KMS-11 (cell line): ENCODE data around the gene MRPL37.

Experiments used
- H2AFZ ChIP-seq: fragments of 200-600 bp; sonication (generic); 2 replicates; pipeline ENCODE4 v1.6.1; 2016; ENCODE audit warnings: antibody characterized with exemption, mixed run types, low read depth
- H3K27ac ChIP-seq: fragments of 200-600 bp; sonication (generic); 2 replicates; pipeline ENCODE4 v1.6.1; 2016; ENCODE audit warnings: mild to moderate bottlenecking, mixed run types
- H3K27me3 ChIP-seq: fragments of 200-600 bp; sonication (generic); 2 replicates; pipeline ENCODE4 v1.6.1; 2017; ENCODE audit warnings: mild to moderate bottlenecking, low read depth, mixed run types, moderate library complexity; ENCODE audit not compliant: insufficient read depth
- H3K36me3 ChIP-seq: fragments of 200-600 bp; sonication (generic); 2 replicates; pipeline ENCODE4 v1.6.1; 2017; ENCODE audit warnings: mild to moderate bottlenecking, mixed run types; ENCODE audit not compliant: insufficient read depth
- H3K4me1 ChIP-seq: fragments of 200-600 bp; sonication (generic); 2 replicates; pipeline ENCODE4 v1.6.1; 2016; ENCODE audit warnings: mild to moderate bottlenecking, low read depth, mixed run types; ENCODE audit not compliant: poor library complexity, severe bottlenecking
- H3K4me2 ChIP-seq: fragments of 200-600 bp; sonication (generic); 2 replicates; pipeline ENCODE4 v1.7.0; 2016; ENCODE audit warnings: mild to moderate bottlenecking, mixed run types
- H3K4me3 ChIP-seq: fragments of 200-600 bp; sonication (generic); IDR thresholded peaks from 2 replicates; pipeline ENCODE4 v1.6.1; 2017; ENCODE audit warnings: low read depth, low read length, mixed read lengths; ENCODE audit not compliant: insufficient read depth
- H3K79me2 ChIP-seq: fragments of 200-600 bp; sonication (generic); 2 replicates; pipeline ENCODE4 v1.6.1; 2016; ENCODE audit warnings: low read depth, mixed run types; ENCODE audit not compliant: insufficient read depth
- H3K9ac ChIP-seq: fragments of 200-600 bp; sonication (generic); 2 replicates; pipeline ENCODE4 v1.6.1; 2016; ENCODE audit warnings: mild to moderate bottlenecking, mixed run types
- H4K20me1 ChIP-seq: fragments of 200-600 bp; sonication (generic); 2 replicates; pipeline ENCODE4 v1.6.1; 2016; ENCODE audit warnings: mild to moderate bottlenecking, mixed run types; ENCODE audit not compliant: insufficient read depth
- TF ChIP-seq, protein P1 (sequence below): fragments of 200-600 bp; sonication (generic); conservative IDR thresholded peaks from 2 replicates; pipeline ENCODE4 v1.6.1; 2017; ENCODE audit warnings: low read depth, mild to moderate bottlenecking, antibody characterized with exemption, low read length, moderate library complexity, mixed read lengths

MRPL37 gene

DNA sequence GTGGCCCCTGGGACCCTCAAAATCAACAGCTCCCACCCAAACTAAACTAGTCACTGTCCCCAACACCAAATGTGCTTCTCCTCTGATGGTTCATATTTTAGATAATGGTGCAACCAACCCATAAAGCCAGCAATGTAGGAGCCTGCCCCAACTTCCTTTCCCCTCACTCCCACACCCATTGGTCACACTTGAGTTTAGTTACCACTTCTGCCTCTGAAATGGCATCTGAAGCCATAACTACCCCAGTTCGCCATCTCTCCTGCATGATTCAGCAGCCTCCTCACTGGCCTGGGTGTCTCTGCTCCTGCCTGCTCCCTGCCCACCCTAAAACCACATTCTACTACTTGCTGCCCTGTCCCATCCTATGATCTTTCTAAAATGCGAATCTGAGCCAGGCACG, 43.8 kb upstream of the MRPL37 start:
- Histone ChIP-seq H3K4me3 (no peak overlapping the region), H3K36me3 (no peaks in the 10 kb centered on the region), H2AFZ (no peak overlapping the region), H3K27ac (no peak overlapping the region), H3K4me2 (no peak overlapping the region), H3K9ac (no peak overlapping the region), H3K27me3 (no peaks in the 10 kb centered on the region), H4K20me1 (no peaks in the 10 kb centered on the region), H3K79me2 (no peaks in the 10 kb centered on the region), H3K4me1 (no peaks in the 10 kb centered on the region)
- TF ChIP-seq, protein P1, sequence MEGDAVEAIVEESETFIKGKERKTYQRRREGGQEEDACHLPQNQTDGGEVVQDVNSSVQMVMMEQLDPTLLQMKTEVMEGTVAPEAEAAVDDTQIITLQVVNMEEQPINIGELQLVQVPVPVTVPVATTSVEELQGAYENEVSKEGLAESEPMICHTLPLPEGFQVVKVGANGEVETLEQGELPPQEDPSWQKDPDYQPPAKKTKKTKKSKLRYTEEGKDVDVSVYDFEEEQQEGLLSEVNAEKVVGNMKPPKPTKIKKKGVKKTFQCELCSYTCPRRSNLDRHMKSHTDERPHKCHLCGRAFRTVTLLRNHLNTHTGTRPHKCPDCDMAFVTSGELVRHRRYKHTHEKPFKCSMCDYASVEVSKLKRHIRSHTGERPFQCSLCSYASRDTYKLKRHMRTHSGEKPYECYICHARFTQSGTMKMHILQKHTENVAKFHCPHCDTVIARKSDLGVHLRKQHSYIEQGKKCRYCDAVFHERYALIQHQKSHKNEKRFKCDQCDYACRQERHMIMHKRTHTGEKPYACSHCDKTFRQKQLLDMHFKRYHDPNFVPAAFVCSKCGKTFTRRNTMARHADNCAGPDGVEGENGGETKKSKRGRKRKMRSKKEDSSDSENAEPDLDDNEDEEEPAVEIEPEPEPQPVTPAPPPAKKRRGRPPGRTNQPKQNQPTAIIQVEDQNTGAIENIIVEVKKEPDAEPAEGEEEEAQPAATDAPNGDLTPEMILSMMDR, result no peak

DNA sequence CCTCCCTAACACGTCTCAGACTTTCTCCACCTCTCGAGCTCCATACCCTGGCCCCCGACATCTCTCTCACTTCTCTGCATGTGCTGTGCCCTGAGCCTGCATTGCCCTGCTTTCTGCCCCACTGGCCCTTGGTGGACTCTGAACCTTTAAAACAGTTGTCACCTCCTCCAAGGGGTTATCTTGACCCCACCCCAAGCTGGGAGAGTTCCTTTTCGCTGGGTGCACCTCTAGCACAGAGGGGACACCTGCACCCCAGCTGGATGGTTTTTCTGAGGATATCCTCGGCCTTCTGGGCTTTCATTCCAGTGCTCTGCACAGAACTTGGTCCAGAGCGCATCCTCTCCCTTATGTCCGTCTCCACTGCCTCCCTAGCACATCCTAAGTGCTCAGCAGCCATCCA, 43.0 kb upstream of the MRPL37 start:
- H2AFZ ChIP-seq, result no peak overlapping the region
- TF ChIP-seq, protein P1, result no peak
- no peak overlapping the region for H3K4me2 ChIP-seq
- H3K9ac ChIP-seq, result no peak overlapping the region
- no peaks in the 10 kb centered on the region for H3K4me1 ChIP-seq
- no peaks in the 10 kb centered on the region for H3K27me3 ChIP-seq
- no peak overlapping the region for H3K4me3 ChIP-seq
- no peak overlapping the region for H3K27ac ChIP-seq
- H3K79me2 ChIP-seq, result no peaks in the 10 kb centered on the region
- no peaks in the 10 kb centered on the region for H4K20me1 ChIP-seq
- H3K36me3 ChIP-seq, result no peaks in the 10 kb centered on the region

DNA sequence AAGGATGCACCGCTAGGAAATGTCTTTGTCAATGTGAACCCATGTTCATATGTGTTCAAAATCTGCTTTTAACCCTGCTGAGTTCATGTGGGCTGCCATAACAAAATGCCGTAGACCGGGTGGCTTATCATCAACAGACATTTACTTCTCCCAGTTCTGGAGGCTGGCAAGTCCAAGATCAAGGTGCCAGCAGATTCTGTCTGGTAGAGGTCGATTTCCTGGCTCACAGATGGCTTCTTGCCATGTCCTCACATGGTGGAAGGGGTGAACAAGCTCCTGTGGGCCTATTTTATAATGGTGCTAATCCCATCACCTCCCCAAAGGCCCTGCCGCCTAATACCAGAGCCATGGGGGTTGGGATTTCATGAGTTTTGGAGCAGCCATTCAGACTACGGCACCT, 42.6 kb upstream of the MRPL37 start:
- Histone ChIP-seq H2AFZ (no peak overlapping the region), H3K79me2 (no peaks in the 10 kb centered on the region), H3K27me3 (no peaks in the 10 kb centered on the region), H4K20me1 (no peaks in the 10 kb centered on the region), H3K9ac (no peak overlapping the region), H3K4me3 (no peak overlapping the region), H3K4me2 (no peak overlapping the region), H3K36me3 (no peaks in the 10 kb centered on the region), H3K27ac (no peak overlapping the region), H3K4me1 (no peaks in the 10 kb centered on the region)
- TF ChIP-seq, protein P1, result no peak

DNA sequence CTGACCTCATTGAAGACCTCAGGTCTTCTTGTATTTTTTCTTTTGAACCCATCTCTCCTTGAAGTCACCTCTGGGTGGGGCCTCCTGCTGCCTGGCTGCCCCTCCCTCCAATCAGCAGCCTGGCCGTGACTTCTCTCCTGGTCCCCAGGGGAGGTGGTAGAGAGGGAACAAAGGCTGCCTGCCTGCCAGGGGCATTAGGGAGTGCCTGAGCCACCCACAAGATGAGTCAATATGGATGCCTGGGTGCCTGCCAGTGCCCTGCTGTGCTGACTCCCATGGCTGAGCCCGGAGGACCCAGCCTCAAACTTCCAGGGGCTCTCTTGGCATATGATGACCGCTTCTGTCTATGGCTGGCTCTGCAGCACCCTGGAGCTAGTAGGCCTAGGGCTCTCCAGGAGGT, 41.9 kb upstream of the MRPL37 start:
- H3K4me2 ChIP-seq, result no peak overlapping the region

More for the DNA sequence above, 41.9 kb upstream of the MRPL37 start:
- no peaks in the 10 kb centered on the region for H3K27me3 ChIP-seq
- no peaks in the 10 kb centered on the region for H3K79me2 ChIP-seq
- H3K9ac ChIP-seq, result no peak overlapping the region
- H2AFZ ChIP-seq, result no peak overlapping the region
- no peaks in the 10 kb centered on the region for H3K4me1 ChIP-seq
- no peaks in the 10 kb centered on the region for H3K36me3 ChIP-seq
- TF ChIP-seq, protein P1, result no peak
- no peak overlapping the region for H3K4me3 ChIP-seq
- no peaks in the 10 kb centered on the region for H4K20me1 ChIP-seq
- H3K27ac ChIP-seq, result no peak overlapping the region
